GM18517 (cell line): ENCODE measurements around the gene ANKK1.

Source experiments
- ATAC-seq: cut with Tn5 transposase; IDR thresholded peaks from one replicate; pipeline ENCODE4 v1.9.1; 2021; ENCODE audit warnings: mild to moderate bottlenecking, moderate library complexity; ENCODE audit not compliant: unreplicated experiment

ANKK1 gene

DNA sequence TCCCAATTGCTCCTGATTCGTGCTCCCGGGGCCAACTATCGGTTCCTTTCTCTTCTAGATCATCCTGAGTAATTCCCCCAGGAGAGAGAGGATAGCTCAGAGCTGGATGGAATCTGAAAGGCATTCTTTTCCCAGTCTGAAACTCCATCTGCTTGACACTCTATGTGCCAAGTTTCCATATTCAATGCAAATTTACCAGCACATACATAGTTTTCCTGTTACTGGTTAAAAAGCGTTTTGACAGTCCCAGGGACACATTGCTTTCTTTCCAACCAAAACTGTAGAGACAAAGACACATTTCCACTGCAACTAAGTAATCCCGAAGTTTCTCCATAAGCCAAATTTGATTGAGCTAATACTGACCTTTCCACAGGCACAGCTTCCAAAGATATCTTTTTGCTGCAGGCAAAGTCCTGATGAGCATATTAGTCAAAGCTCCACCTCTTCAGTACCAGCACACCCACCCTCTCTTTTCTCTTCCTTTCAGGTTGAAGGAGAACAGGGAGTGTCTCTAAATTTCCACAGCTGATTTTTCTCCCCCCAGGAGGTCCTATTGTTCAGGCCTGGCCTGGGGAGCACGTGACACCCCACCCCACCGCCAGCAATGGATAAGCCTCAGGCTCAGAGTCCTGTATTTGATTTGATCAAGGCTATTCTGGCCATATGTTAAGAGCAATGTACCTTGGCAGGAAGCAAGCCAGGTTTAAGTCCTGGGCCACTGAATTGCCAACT is 9.7 kb upstream of the ANKK1 start:
- ATAC-seq, result no peak

DNA sequence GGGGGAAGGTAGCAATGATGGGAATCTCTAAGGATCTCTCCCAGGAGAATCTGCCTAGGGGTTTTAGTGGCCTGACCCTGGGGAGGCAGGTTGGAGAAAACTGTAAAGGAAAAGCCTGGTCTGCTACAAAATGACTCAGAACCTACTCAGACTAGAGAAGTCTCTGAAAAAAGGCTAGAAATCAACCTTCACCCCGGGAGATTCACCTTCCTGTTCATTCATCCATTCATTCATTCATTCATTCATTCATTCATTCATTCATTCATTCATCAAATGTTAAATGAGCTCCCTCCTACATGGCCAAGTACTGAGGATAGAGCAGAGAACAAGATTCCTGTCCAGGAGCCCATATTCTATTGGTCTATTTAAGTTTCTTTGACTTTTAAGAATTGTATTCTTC is 8.9 kb upstream of the ANKK1 start:
- no peak for ATAC-seq

DNA sequence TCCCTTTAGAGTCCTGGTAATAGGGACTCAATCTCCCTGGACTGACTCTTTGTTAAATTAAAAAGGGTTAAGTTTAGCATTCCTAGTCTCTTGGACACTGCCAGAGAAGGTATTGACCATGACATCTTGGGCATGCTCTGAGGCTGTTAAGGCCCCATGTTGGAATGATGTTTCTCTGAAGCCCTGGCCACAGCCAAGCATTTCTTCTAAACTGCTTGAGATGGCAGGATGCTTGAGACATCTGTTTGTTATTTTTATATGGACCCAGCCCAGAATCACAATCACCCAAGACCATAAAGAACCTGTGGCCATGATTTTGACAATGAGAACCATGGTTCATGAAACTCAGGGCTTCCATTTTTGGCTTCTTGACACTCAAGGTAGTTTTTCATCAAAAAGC is 5.5 kb upstream of the ANKK1 start:
- no peak for ATAC-seq

DNA sequence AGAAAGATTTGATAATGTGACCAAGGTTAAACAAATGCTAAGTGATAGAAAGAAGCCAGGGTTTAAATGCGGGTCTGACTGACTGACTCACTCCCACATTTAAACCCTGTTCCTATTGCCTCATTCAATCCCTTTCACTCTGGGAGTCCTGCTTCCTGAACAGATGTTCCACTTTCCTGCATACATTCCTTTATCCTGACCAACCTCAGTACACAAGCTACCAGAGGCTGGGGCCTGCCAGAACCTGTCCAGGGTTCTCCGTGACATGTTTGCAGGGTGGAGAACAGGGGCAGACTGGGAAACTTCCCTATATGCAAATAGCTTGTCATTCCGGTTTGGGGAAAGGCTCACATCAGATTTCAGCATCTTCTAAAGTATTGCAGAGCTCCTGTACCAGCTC is 3.0 kb upstream of the ANKK1 start:
- ATAC-seq, result no peak

DNA sequence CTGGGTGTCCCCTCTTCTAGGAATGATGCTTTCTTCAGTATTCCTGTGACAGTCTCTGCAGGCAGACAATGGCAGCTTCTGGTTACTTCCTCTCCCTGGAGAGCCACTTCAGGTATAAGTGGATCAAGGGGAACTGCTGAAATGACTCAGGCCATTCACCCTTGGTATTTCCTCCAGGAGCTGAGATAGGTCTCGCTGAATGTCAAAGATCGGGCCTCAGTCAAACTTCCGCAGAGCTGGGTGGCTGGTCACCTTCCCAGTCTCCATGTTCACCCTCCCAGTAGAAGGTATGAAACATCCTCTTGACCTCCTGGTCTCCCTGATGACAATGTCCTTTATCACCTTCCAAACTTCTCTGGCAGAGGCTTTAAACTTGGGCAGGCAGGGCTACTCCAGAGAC is 1.8 kb upstream of the ANKK1 start:
- ATAC-seq, result no peak

DNA sequence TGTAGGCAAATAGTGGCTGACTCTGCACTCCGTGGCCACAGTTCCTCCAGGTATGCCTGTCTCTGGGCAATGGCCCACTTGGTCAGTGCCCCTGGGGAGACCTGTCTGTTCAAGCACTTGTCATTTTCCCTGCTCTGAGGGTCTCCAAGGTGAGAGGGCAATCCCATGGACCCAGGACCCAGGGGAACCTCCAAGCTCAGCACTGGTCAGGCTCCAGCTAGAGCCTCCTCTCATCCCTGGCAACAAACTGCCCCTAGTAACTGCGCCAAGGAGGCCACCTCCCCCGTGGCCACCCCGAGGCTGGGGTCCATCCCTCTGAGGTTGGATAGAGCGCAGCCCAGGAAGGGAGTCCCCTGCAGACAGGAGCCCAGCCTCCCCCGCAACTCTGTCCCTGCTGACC is 713 bp upstream of the ANKK1 start:
- no peak for ATAC-seq

DNA sequence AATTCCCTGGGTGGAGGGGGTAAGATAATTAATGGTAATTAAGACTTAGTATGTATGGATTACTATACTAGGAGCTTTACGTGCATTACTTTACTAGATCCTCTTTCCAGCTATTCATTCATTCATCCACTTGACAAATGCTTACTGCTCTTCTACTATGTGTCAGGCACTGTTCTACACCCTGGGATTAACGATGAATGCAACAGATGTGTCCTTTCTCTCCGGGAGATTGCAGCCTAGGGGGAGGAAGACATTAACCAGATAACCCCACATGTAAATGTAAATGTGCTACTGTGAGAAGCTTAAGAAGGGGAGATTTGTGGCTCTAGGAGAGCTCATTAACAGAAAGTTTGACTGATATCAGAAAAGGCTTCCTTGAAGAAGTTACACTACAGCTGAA is 1.7 kb downstream of the ANKK1 start:
- ATAC-seq, result no peak

DNA sequence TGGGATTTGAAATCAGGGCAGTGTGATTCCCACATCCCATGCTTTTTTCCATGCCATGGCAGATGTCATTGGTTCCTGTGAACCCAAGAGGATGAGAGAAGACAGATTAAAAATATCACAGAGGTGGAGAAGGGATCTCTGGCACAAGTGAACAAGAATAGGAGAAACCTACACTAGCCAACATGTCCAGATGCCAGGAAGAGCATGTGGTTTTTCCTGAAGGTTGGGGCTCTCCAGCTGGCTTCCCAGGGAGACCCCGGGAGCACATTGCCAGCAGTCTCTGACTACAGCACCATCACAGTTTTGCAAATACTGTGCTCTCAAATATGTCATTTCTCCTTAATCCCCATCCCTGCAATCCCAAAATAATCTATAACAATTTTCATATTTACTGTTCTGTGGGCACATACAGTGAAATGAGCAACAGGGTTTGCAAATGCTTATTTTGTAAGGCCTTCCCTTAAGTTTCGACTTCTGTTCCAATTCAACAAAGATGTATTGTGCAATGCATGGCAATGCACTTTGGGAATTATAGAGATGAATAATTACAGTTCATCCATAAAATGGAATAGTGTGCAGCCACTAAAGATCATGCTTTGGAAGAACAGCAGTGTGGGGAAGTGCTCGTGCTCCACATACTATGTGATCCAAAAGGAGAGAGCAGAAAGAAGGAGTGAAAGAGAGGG is 4.8 kb downstream of the ANKK1 start:
- no peak for ATAC-seq

DNA sequence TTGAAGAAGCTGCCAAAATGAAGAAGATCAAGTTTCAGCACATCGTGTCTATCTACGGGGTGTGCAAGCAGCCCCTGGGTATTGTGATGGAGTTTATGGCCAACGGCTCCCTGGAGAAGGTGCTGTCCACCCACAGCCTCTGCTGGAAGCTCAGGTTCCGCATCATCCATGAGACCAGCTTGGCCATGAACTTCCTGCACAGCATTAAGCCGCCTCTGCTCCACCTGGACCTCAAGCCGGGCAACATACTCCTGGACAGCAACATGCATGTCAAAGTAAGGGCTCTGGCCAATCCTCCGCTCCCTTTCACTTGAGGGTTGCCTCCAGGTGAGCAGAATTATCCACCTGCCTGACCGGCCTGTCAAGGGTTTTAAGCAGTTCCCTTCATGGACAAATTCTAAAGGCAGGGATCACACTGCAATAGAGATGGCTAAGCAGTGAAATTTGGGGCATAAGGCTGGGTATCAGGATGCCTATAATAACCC is 6.0 kb downstream of the ANKK1 start:
- no peak for ATAC-seq

DNA sequence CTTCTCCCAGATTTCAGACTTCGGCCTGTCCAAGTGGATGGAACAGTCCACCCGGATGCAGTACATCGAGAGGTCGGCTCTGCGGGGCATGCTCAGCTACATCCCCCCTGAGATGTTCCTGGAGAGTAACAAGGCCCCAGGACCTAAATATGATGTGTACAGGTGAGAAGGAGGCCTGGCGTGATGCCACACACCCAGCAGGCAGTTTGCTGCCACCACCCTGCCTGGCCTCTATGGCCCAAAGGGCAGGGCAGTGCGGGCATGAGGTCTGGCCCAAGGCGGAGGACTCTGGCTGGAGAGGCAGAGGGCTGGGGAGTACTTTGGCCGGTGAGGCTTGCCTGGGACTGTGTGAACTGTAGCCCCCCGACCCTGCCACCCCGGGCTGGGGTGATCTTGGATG is 7.3 kb downstream of the ANKK1 start:
- ATAC-seq, result no peak

DNA sequence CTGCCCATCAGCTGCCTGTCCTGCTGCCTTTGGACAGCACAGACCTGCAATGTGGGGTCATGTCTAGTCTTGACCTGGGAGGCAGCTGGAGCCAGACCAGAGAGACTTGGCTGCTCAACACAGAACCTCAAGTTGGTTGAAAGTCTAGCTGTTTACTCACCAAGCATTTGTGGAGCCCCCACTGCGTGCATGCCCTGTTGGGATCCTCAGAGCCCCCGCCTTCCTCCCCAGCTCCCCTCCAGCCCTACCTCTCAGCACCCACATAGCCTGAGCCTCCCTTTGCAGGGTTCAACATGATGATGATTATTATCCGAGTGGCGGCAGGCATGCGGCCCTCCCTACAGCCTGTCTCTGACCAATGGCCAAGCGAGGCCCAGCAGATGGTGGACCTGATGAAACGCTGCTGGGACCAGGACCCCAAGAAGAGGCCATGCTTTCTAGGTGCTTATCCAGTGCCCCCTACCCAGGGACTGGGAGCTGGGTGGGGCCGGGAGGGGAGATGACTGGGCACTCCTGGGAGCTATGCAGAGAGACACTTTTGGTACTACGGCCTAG is 8.3 kb downstream of the ANKK1 start:
- ATAC-seq, result no peak

DNA sequence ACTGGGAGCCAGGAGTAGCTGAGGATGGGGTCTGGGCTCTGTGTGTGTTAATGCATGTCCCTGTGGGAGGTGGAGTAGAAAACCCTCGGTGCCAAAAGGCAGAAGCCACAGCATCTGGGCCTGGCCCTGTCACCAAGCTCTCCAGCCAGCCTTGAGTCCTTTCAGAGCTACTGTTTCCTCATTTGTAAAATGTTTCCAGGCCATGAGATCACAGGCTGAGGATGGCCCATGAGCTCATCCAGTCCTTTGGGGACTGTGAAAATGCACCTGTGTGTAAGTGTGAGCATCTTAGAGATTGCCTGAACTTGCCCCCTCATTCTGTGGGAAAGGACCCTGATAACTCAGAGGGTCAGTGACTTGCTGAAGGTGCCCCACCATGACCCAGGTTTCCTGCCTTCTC is 9.1 kb downstream of the ANKK1 start:
- ATAC-seq, result no peak

DNA sequence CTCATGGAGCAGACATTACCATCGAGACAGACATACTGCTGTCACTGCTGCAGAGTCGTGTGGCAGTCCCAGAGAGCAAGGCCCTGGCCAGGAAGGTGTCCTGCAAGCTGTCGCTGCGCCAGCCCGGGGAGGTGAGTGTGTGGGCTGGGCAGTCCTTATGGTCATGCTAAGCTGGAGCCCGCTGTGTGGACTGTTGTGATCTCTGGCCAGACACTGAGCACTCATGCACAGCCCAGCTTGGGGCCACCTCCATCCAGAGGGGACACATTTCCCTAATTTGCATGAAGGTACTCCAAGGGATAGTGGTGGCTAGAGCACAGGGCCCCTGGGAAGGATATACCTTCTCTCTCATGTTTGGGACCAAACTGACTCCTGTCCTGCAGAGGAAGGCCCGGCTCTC is 9.6 kb downstream of the ANKK1 start:
- no peak for ATAC-seq

DNA sequence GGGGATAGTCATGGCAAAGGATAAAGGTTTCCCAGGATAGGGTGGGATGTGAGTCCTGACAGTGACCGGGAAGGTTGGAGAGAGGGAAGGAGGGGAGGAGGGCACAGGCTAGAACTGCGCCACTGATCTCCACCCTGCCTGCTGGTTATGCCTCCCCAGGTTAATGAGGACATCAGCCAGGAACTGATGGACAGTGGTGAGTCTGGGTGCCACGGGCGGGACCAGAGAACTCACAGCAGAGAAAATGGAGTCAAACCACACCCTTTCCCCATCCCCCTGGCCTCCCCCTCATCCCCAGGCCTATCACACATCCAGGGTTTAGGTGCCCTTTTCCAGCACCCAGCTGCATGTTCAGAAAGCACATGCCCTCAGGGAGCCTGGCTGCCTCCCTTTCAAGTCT is 10.2 kb downstream of the ANKK1 start:
- no peak for ATAC-seq

DNA sequence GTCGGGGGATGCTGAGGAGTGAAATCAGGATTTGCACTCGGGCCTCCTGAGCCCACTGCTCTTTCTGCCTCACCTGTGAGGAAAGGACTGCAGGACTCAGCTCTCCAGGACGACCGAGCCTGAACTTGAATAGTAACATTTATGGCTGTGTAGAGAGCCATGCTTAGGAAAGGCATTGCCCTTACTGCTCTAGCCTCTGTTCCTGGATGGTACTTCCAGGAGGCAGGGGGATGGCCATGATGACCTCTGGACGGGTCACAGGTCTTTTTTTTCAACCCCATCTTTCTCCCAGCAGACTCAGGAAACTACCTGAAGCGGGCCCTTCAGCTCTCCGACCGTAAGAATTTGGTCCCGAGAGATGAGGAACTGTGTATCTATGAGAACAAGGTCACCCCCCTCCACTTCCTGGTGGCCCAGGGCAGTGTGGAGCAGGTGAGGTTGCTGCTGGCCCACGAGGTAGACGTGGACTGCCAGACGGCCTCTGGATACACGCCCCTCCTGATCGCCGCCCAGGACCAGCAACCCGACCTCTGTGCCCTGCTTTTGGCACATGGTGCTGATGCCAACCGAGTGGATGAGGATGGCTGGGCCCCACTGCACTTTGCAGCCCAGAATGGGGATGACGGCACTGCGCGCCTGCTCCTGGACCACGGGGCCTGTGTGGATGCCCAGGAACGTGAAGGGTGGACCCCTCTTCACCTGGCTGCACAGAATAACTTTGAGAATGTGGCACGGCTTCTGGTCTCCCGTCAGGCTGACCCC is 11.3 kb downstream of the ANKK1 start:
- ATAC-seq, result no peak

DNA sequence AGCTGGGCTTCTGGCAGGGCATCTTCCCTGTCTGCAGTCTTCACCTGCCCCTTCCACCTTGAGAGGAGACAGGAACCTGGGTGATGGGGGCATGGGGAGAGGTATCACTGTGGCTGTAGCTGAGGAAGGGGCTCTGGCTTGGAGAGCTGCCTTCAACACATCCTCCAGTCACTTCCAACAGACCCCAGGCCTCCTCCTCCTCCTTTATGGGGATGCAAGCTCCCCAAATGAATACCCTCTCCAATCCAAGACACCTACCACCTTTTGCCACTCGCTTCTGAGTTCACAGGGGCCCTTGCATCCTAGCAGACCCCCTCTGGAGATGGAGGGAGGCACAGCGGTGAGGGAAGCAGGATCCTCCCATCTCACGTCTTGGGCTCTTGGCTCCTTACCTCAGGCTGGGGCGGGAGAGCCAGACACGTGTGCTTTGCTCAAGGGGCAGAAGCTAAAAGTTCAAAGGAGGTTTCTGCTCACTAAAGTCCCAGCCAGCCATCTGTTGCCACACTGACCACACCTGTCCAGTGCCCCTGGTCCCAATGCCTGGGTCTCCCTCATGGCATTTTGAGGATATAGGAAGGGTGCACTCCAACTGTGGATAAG is 13.2 kb downstream of the ANKK1 start:
- no peak for ATAC-seq

DNA sequence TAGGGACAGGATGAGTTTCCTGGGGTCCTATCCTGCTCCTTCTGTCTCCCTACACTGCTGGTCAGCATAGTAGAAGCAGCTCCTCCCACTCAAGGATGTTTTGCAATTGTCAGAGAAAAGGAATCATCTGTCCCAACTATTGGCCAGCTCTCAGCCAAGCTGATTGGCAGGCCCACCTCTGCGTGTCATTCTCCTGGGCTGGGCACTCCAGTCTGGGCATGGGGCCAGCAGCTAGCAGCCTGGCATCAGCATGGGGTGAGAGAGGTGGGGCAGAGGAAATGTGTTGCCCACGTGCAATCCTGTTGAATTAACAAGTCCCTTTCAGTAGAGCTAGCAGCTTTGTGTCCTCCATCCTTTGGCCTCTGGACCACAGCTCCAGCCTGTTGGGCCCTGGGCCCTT is 14.1 kb downstream of the ANKK1 start:
- ATAC-seq, result no peak

DNA sequence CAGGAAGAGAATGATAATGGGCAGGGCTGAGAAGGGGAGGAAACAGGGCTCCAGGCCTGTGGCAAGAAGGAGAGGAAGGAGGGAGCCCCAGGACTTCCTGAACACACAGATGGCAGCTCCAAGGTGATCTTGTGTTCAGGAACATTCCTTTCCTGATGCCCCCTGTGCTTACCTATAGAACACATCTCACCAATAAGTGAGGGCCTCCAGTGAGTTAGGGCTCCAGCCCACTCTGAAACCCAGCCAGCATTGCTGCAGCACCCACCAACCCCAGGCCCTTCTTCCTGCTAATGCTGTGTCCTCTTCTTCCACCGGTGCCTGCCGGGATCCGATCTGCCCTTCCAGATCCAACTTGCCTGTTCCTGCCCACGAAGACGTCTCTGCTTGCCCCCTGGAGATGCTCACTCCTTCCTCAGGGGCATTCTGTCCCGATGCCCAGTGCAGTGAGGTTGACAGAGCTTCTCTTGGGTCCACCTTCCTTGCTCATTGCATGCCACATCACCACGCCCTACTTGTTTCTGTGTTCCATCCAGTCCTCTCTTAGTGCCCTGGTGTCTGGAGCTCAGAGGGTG is 17.4 kb downstream of the ANKK1 start:
- no peak for ATAC-seq

DNA sequence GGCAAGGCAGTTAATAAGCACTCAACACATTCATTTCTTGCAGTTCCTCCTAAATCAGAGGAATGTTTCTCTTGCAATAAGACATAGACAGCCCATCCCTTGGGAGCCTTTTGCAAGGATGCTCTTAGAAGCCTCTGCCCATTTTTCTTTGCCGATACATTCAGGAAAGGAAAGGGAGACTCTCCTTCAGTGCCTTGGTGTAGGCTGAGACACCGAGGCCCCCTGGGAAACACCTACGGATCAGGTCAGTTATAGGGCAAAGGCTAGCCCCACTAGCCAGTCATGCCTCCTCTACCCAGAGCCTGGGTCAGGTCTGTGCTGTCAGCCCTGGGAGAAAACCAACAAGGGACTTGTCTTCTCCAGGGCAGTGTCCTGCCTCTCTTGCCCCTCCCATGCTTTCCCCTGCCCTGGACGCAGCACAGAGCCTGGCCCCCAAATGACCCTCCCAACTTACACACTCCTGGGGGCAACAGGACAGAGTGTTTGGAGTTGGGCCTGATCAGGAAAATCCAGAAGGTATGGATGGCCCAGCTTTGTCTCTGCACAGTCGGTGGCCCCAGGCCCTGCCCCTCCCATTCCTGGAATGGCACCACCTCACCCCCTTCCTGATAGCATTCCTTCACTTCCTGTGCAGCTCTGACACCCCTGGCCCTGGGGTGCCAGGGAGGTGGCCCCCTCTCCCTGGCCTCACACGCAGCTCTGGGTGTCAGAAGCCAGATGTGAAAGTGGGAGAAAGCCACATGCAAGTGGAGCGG is 18.3 kb downstream of the ANKK1 start:
- no peak for ATAC-seq

DNA sequence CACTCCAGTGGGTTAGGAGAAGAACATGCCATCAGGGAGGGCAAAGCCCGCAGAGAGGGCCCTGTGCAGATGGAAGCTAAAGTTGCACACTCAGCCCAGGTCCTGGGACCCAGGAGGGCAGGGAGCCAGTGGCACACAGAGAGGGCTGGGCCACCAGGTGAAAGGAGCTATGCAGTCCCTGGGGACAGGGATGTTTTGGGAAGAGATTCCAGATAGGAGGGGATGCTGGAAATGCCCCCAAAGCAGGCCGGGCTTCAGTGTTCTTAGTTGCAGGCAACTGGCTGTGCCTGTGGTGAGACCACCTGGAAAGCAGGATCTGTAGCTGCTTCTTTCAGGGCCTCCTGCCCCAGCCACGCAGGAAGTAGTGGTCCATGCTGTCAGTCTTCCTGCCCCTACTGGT is 19.6 kb downstream of the ANKK1 start:
- ATAC-seq, result no peak
